Upper lobe of right lung (tissue), 1 donor: ENCODE results near the gene HRH1. TPM values are rescaled to one million over a fixed set of nuclear protein-coding genes. Genes with fewer than 3 reads are reported as not detected.

Experiments
- ATAC-seq: fragments of 200-7000 bp; cut with Tn5 transposase; one replicate; pipeline ENCODE4 v1.9.1; 2020; ENCODE audit warnings: mild to moderate bottlenecking, moderate library complexity
- DNase-seq: peaks from one replicate; pipeline ENCODE4 v3.0.0-alpha.2; 2020
- H3K27ac ChIP-seq: fragments of 200-600 bp; one replicate; pipeline ENCODE4 v1.8.0; 2022
- H3K27me3 ChIP-seq: fragments of 200-600 bp; one replicate; pipeline ENCODE4 v1.8.0; 2022; ENCODE audit warnings: mild to moderate bottlenecking
- H3K36me3 ChIP-seq: fragments of 200-600 bp; one replicate; pipeline ENCODE4 v1.8.0; 2022
- H3K4me1 ChIP-seq: fragments of 200-600 bp; one replicate; pipeline ENCODE4 v1.8.0; 2022
- H3K4me3 ChIP-seq: fragments of 200-600 bp; one replicate; pipeline ENCODE4 v1.8.0; 2022; ENCODE audit warnings: mild to moderate bottlenecking
- H3K9me3 ChIP-seq: fragments of 200-600 bp; one replicate; pipeline ENCODE4 v1.8.0; 2022
- CTCF ChIP-seq: fragments of 200-600 bp; IDR thresholded peaks from one replicate; pipeline ENCODE4 v1.8.0; 2022; ENCODE audit warnings: antibody characterized with exemption
- intact Hi-C: fragments of 100-400 bp; cut with DNase I; formaldehyde crosslinking; loops from one replicate; pipeline ENCODE4 v1.11.0; 2022
- total RNA-seq: library from RNA; stranded (reverse); fragmentation: NEBNext Ultra II Directional; extraction: Animal tissue kit (Norgen Biotek cat#: 25700); gene quantifications from one replicate; pipeline ENCODE4 v1.2.1, GENCODE V29; 2021
- donor health status: DM: no; HTN: yes; CAD: no; lungs with severe emphysema.

Gene HRH1
- total RNA-seq, 1 donor from 2014 or later, result 12.0 TPM

GRCh38 chr3:11310258-11310657 lies 156.0 kb downstream of the HRH1 start:
- ATAC-seq (no peak), DNase-seq (no peak)
- Histone ChIP-seq H3K27me3 (no peaks in the 10 kb centered on the region), H3K4me3 (no peak overlapping the region), H3K9me3 (no peaks in the 10 kb centered on the region), H3K4me1 (peaks cover 3% of the 10 kb centered on the region), H3K27ac (no peak overlapping the region), H3K36me3 (peaks cover 88% of the 10 kb centered on the region)
- no peak for TF ChIP-seq CTCF
- intact Hi-C loops, result no loop called here

- peaks cover 96% of the 10 kb centered on the region for H3K36me3 ChIP-seq
- ATAC-seq (no peak), DNase-seq (no peak)
- H3K4me3 ChIP-seq, result no peak overlapping the region
- TF ChIP-seq CTCF, result no peak
- H3K4me1 ChIP-seq, result no peaks in the 10 kb centered on the region
- intact Hi-C loops, result no loop called here
- no peak overlapping the region for H3K27ac ChIP-seq
- H3K9me3 ChIP-seq, result no peaks in the 10 kb centered on the region
- H3K27me3 ChIP-seq, result no peaks in the 10 kb centered on the region
Observed at GRCh38 chr3:11312166-11312565, 157.9 kb downstream of the HRH1 start.

Other genes with a start within 250 kb of the HRH1 start
- gene SLC6A1, start 161.7 kb upstream of the HRH1 start, total RNA-seq, result 0.84 TPM
- gene ATG7, start 117.9 kb downstream of the HRH1 start, total RNA-seq, result 49.9 TPM